ENCODE measurements around the gene CAMKMT. TPM values are rescaled to one million over a fixed set of nuclear protein-coding genes. Genes with fewer than 3 reads are reported as not detected.
A peak's percentile ranks its signal among the peaks of the same experiment; 100 is the strongest.

The CAMKMT gene
- total RNA-seq, 1 donor from 2014 or later: 9.0 TPM

GRCh38 chr2:44362207-44363015, 664 bp downstream of the CAMKMT start:
- TF ChIP-seq CTCF (IDR thresholded peaks at IDR 0.05; ENCODE audit: insufficient read depth, low read length, severe bottlenecking): no peak
- H3K27me3 ChIP-seq (ENCODE audit: control insufficient read depth, insufficient read depth, low read length): no peaks in the 10 kb centered on the region
- peak; percentile 62 for FAIRE-seq
- no peaks in the 10 kb centered on the region for H3K36me3 ChIP-seq (ENCODE audit: control insufficient read depth, insufficient read depth, low read length)
- DNase-seq (ENCODE audit: low read depth): peak; percentile 44
- peak overlapping the region; percentile 79 for H3K4me3 ChIP-seq (ENCODE audit: low read depth, low read length)

- no peak for TF ChIP-seq CTCF (IDR thresholded peaks at IDR 0.05; ENCODE audit: insufficient read depth, low read length, severe bottlenecking)
- no peaks in the 10 kb centered on the region for H3K36me3 ChIP-seq (ENCODE audit: control insufficient read depth, insufficient read depth, low read length)
- H3K27me3 ChIP-seq (ENCODE audit: control insufficient read depth, insufficient read depth, low read length): no peaks in the 10 kb centered on the region
- no peak for FAIRE-seq
- no peak overlapping the region for H3K4me3 ChIP-seq (ENCODE audit: low read depth, low read length)
- DNase-seq (ENCODE audit: low read depth): no peak
Measured at GRCh38 chr2:44364604-44365003, 2.9 kb downstream of the CAMKMT start.

- DNase-seq (ENCODE audit: low read depth): no peak
- Histone ChIP-seq H3K36me3 (ENCODE audit: control insufficient read depth, insufficient read depth, low read length) (no peaks in the 10 kb centered on the region), H3K4me3 (ENCODE audit: low read depth, low read length) (no peak overlapping the region), H3K27me3 (ENCODE audit: control insufficient read depth, insufficient read depth, low read length) (no peaks in the 10 kb centered on the region)
- TF ChIP-seq CTCF (IDR thresholded peaks at IDR 0.05; ENCODE audit: insufficient read depth, low read length, severe bottlenecking): no peak
- FAIRE-seq: no peak
Measured at GRCh38 chr2:44367591-44367990, 5.8 kb downstream of the CAMKMT start.

GRCh38 chr2:44369392-44369791, 7.6 kb downstream of the CAMKMT start:
- DNase-seq (ENCODE audit: low read depth) (no peak), FAIRE-seq (no peak)
- no peak overlapping the region for H3K4me3 ChIP-seq (ENCODE audit: low read depth, low read length)
- no peaks in the 10 kb centered on the region for H3K36me3 ChIP-seq (ENCODE audit: control insufficient read depth, insufficient read depth, low read length)
- no peak for TF ChIP-seq CTCF (IDR thresholded peaks at IDR 0.05; ENCODE audit: insufficient read depth, low read length, severe bottlenecking)
- H3K27me3 ChIP-seq (ENCODE audit: control insufficient read depth, insufficient read depth, low read length): no peaks in the 10 kb centered on the region

GRCh38 chr2:44371445-44371844, 9.7 kb downstream of the CAMKMT start:
- no peak for DNase-seq (ENCODE audit: low read depth)
- Histone ChIP-seq H3K27me3 (ENCODE audit: control insufficient read depth, insufficient read depth, low read length) (no peaks in the 10 kb centered on the region), H3K36me3 (ENCODE audit: control insufficient read depth, insufficient read depth, low read length) (no peaks in the 10 kb centered on the region), H3K4me3 (ENCODE audit: low read depth, low read length) (no peak overlapping the region)
- TF ChIP-seq CTCF (IDR thresholded peaks at IDR 0.05; ENCODE audit: insufficient read depth, low read length, severe bottlenecking): no peak
- no peak for FAIRE-seq

- DNase-seq (ENCODE audit: low read depth) (no peak), FAIRE-seq (no peak)
- Histone ChIP-seq H3K27me3 (ENCODE audit: control insufficient read depth, insufficient read depth, low read length) (no peaks in the 10 kb centered on the region), H3K4me3 (ENCODE audit: low read depth, low read length) (no peak overlapping the region), H3K36me3 (ENCODE audit: control insufficient read depth, insufficient read depth, low read length) (no peaks in the 10 kb centered on the region)
- no peak for TF ChIP-seq CTCF (IDR thresholded peaks at IDR 0.05; ENCODE audit: insufficient read depth, low read length, severe bottlenecking)
Measured at GRCh38 chr2:44372246-44372645, 10.5 kb downstream of the CAMKMT start.
